ENCODE data around the gene TMEM51. TPM values are rescaled to one million over a fixed set of nuclear protein-coding genes. Genes with fewer than 3 reads are reported as not detected.
A peak's percentile ranks its signal among the peaks of the same experiment; 100 is the strongest.

The TMEM51 gene
- total and polyA plus RNA-seq, 10 donors, result 3.5 to 13.8 (median 7.5) TPM

DNA sequence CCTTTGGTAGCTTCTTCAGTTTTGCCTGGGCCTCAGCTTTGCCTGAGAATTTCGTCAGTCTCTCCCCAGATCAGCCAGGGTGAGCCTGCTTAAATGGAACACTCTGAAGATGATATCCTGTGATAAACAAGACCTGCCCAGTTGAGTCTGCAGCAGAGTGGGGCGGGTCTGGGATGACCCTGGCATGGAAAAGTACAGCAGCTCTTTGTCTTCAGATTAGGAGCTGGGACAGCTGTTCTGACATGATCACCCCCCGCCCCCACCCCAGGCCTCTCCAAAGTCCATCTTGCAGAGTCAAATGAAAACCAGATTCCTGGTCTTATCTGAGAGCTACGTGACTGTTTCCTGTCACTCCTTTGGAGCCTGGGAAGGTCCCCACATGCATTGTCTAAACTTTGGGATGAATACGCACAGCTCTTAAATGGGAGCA is 2.2 kb upstream of the TMEM51 start:
- H3K27ac ChIP-seq, result no peak overlapping the region
- WGBS, 5 donors, result 56 to 69% (median 67%) methylated on average over 5 of the region's 5 CpGs

DNA sequence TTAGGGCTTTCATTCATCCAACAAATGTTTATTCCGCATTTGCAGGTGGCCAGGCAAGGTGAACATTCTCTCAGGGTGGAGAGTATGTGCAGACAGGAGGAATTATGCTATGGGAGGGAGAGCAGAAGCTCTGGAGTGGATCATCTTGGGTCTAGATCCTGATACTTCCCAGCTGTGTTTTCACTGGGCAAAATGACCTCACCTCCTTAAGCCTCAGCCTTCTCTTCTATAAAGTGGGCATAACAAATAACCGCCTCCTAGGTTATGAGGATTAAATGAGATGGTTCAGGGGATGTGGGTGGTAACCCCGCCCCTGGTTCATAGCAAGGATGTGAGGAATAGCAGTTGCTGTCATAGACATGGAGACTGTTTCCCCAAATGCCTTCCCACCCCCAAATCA is 1.7 kb upstream of the TMEM51 start:
- TF ChIP-seq, protein P1, sequence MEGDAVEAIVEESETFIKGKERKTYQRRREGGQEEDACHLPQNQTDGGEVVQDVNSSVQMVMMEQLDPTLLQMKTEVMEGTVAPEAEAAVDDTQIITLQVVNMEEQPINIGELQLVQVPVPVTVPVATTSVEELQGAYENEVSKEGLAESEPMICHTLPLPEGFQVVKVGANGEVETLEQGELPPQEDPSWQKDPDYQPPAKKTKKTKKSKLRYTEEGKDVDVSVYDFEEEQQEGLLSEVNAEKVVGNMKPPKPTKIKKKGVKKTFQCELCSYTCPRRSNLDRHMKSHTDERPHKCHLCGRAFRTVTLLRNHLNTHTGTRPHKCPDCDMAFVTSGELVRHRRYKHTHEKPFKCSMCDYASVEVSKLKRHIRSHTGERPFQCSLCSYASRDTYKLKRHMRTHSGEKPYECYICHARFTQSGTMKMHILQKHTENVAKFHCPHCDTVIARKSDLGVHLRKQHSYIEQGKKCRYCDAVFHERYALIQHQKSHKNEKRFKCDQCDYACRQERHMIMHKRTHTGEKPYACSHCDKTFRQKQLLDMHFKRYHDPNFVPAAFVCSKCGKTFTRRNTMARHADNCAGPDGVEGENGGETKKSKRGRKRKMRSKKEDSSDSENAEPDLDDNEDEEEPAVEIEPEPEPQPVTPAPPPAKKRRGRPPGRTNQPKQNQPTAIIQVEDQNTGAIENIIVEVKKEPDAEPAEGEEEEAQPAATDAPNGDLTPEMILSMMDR (IDR thresholded peaks at IDR 0.05 in 8 of 11, conservative IDR thresholded peaks at IDR 0.05 in 3 of 11), result no peak
- TF ChIP-seq POLR2AphosphoS5 (IDR thresholded peaks at IDR 0.05) (no peak), POLR2A (IDR thresholded peaks at IDR 0.05) (no peak)
- no peak for DNase-seq
- Histone ChIP-seq H3K27me3 (replicated peaks in 1 of 7) (peaks cover 0 to 50% (median 23%) of the 10 kb centered on the region in 7 donors), H3K4me3 (peak overlapping the region in 1 of 8 donors; percentile 74), H3K9me3 (no peaks in the 10 kb centered on the region), H3K4me1 (peaks cover 3 to 57% (median 43%) of the 10 kb centered on the region in 6 donors), H3K36me3 (no peaks in the 10 kb centered on the region), H3K27ac (peak overlapping the region in 1 of 8 donors; percentile 77)
- 66 to 81% (median 67%) methylated on average over 3 of the region's 3 CpGs for WGBS, 5 donors
- intact Hi-C loops (cut with DNase I; ENCODE audit: low total_unique reads), result loop anchor here (10.0 kb wide), 1 partner anchor 113 kb away; no protein-coding TSS in a partner anchor

More for the DNA sequence above, 2.2 kb upstream of the TMEM51 start:
- DNase-seq, result no peak
- Histone ChIP-seq H3K9me3 (no peaks in the 10 kb centered on the region), H3K36me3 (no peaks in the 10 kb centered on the region), H3K4me1 (peaks cover 3 to 52% (median 41%) of the 10 kb centered on the region in 6 donors), H3K27me3 (replicated peaks in 1 of 7) (peaks cover 0 to 50% (median 23%) of the 10 kb centered on the region in 7 donors), H3K4me3 (no peak overlapping the region)
- TF ChIP-seq POLR2AphosphoS5 (IDR thresholded peaks at IDR 0.05), result no peak
- TF ChIP-seq, protein P1 (IDR thresholded peaks at IDR 0.05 in 8 of 11, conservative IDR thresholded peaks at IDR 0.05 in 3 of 11), result no peak
- TF ChIP-seq POLR2A (IDR thresholded peaks at IDR 0.05), result no peak
- intact Hi-C loops (cut with DNase I; ENCODE audit: low total_unique reads), result loop anchor here (10.0 kb wide), 1 partner anchor 113 kb away; no protein-coding TSS in a partner anchor

DNA sequence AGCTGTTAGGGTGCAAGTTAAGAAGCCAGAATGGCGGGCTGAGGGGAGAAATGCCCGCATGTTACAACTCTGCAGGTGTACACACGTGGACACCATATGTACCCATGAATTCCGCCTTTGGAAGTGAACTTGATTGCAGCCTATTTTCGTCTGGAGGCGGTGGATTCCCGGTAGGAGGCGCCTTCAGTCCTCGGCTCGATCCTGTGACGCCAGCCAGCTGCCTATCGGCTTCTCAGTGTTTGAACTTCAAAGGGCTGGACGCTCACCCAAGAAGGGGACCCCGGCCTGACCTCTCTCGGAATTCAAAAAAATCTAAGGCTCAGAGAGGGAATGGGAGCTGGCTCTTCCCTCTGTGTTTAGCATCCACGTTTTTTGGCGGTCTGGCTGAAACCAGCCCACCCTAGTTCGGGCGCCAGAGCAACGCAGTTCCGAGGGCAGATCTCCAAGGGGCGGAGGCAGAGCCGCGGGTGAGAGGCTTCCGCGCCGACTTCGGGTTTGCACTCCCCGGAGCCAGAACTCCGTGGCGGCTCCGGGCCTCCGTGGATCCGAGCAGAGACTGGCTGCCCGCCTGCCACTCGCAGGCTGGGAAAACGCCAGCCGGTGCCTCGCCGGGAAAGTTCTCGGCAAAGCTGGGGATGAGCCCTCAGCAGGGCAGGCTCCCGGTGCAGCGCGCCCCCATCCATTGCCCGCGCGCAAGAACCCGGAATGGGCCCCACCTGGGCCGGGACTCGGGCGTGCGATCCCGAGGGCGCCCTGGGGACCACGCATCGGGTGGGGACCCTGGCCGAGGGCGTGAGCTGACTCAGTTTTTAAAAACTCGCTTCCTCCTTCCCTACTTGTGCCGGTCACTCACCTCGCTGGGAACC is 996 bp upstream of the TMEM51 start:
- Histone ChIP-seq H3K9me3 (no peaks in the 10 kb centered on the region), H3K27ac (peak overlapping the region; percentile 48 to 83 (median 76)), H3K4me1 (peaks cover 3 to 63% (median 45%) of the 10 kb centered on the region in 6 donors), H3K4me3 (peak overlapping the region; percentile 50 to 77 (median 66)), H3K36me3 (no peaks in the 10 kb centered on the region), H3K27me3 (replicated peaks in 1 of 7) (peaks cover 0 to 50% (median 23%) of the 10 kb centered on the region in 7 donors)
- peak in 2 of 3 donors; percentile 27 to 50 for TF ChIP-seq POLR2AphosphoS5 (IDR thresholded peaks at IDR 0.05)
- TF ChIP-seq, protein P1 (IDR thresholded peaks at IDR 0.05 in 8 of 11, conservative IDR thresholded peaks at IDR 0.05 in 3 of 11), result peak in 8 of 11 experiments; percentile 8 to 59 (median 52)
- TF ChIP-seq POLR2A (IDR thresholded peaks at IDR 0.05), result no peak
- 1 to 6% (median 2%) methylated on average over 21 to 61 of the region's 61 CpGs for WGBS, 5 donors
- intact Hi-C loops (cut with DNase I; ENCODE audit: low total_unique reads), result loop anchor here (10.0 kb wide), 1 partner anchor 112 kb away; no protein-coding TSS in a partner anchor
- peak; percentile 78 for DNase-seq

All from spleen (tissue), 11 donors.